GM19023 (cell line): ENCODE data around the gene NBPF3.
"Not testable (repeated sequence)": the region's sequence is repeated elsewhere in the genome, so short reads cannot be mapped to it uniquely, and the experiment has no call there.

Experiments used
- ATAC-seq: cut with Tn5 transposase; IDR thresholded peaks from one replicate; pipeline ENCODE4 v1.9.1; 2021; ENCODE audit warnings: mild to moderate bottlenecking, moderate library complexity; ENCODE audit not compliant: unreplicated experiment

NBPF3 gene

GRCh38 chr1:21439721-21440629 lies at the start of gene NBPF3:
Gene NBPF3, plus strand, starts transcription at chr1:21440137. Its CDS starts 4,950 bp downstream, at chr1:21445087.
- ATAC-seq = peak; percentile 74

GRCh38 chr1:21391497-21391896 lies 48.4 kb upstream of the NBPF3 start:
- ATAC-seq = no peak

GRCh38 chr1:21392587-21393263 lies 47.2 kb upstream of the NBPF3 start:
- ATAC-seq = no peak

GRCh38 chr1:21396516-21396915 lies 43.4 kb upstream of the NBPF3 start:
- no peak for ATAC-seq

GRCh38 chr1:21397813-21398188 lies 42.1 kb upstream of the NBPF3 start:
- ATAC-seq = no peak

GRCh38 chr1:21401726-21402346 lies 38.1 kb upstream of the NBPF3 start:
- not testable (repeated sequence) for ATAC-seq

GRCh38 chr1:21406659-21407058 lies 33.3 kb upstream of the NBPF3 start:
- no peak for ATAC-seq

GRCh38 chr1:21409897-21410296 lies 30.0 kb upstream of the NBPF3 start:
- not testable (repeated sequence) for ATAC-seq

- ATAC-seq = no peak
Measured at GRCh38 chr1:21414015-21414414, 25.9 kb upstream of the NBPF3 start.

GRCh38 chr1:21420378-21420777 lies 19.6 kb upstream of the NBPF3 start:
- not testable (repeated sequence) for ATAC-seq

GRCh38 chr1:21421307-21421706 lies 18.6 kb upstream of the NBPF3 start:
- ATAC-seq = not testable (repeated sequence)

- ATAC-seq = not testable (repeated sequence)
Measured at GRCh38 chr1:21427798-21428480, 12.0 kb upstream of the NBPF3 start.

- not testable (repeated sequence) for ATAC-seq
Measured at GRCh38 chr1:21428481-21429073, 11.4 kb upstream of the NBPF3 start.

GRCh38 chr1:21429210-21429609 lies 10.7 kb upstream of the NBPF3 start:
- not testable (repeated sequence) for ATAC-seq

- ATAC-seq = not testable (repeated sequence)
Measured at GRCh38 chr1:21430875-21431274, 9.1 kb upstream of the NBPF3 start.

- ATAC-seq = no peak
Measured at GRCh38 chr1:21434394-21434793, 5.5 kb upstream of the NBPF3 start.

GRCh38 chr1:21435646-21436487 lies 4.1 kb upstream of the NBPF3 start:
- no peak for ATAC-seq

- no peak for ATAC-seq
Measured at GRCh38 chr1:21436488-21437340, 3.2 kb upstream of the NBPF3 start.

GRCh38 chr1:21437341-21437640 lies 2.6 kb upstream of the NBPF3 start:
- no peak for ATAC-seq
